ENCODE measurements around the gene TRAPPC14.

DNA sequence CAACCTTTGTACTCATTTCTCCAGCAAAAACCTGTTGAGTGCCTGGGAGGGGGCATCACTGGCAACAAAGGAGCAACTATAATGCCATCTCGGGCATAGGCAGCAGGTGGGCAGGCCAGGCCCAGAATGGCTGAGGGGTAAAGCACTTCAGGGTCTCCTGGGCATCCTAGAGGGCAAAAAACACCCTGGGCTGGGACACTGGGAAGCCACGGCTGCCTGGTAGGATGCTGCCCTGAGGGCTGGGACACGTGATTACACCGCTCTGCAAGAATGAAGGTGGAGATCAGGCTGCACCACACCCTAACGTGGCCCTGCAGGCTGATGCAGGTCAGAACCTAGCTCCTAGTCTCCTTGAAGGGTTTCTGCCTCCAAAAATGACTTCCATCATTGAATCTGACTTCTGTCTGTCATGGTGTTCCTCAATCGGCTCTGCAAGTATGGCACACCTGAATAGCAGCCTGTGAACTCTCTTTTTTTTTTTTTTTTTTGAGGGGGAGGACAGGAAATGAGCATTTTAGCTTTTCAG lies 4.5 kb upstream of the TRAPPC14 start:
- TF ChIP-seq EZH2 (IDR thresholded peaks at IDR 0.05; ENCODE audit: borderline replicate concordance, control insufficient read depth, low read depth, low read length) (no peak), RAD51 (IDR thresholded peaks at IDR 0.05) (no peak), NR2C2 (IDR thresholded peaks at IDR 0.05; ENCODE audit: borderline replicate concordance, control insufficient read depth, insufficient read length, low read depth) (no peak), CEBPB (IDR thresholded peaks at IDR 0.05; ENCODE audit: borderline replicate concordance in 1 of 2, low read depth in 2 of 2, low read length in 2 of 2) (no peak), DPF2 (IDR thresholded peaks at IDR 0.05) (no peak), POLR2AphosphoS5 (IDR thresholded peaks at IDR 0.05; ENCODE audit: low read length) (no peak), SUZ12 (IDR thresholded peaks at IDR 0.05; ENCODE audit: unreplicated experiment) (no peak), CREB1 (IDR thresholded peaks at IDR 0.05; ENCODE audit: low read depth) (no peak), SREBF2 (IDR thresholded peaks at IDR 0.05; ENCODE audit: low read length) (no peak), YY1 (IDR thresholded peaks at IDR 0.05; ENCODE audit: low read depth, low read length) (no peak), CHD4 (IDR thresholded peaks at IDR 0.05) (no peak)
- TF ChIP-seq, protein P1, sequence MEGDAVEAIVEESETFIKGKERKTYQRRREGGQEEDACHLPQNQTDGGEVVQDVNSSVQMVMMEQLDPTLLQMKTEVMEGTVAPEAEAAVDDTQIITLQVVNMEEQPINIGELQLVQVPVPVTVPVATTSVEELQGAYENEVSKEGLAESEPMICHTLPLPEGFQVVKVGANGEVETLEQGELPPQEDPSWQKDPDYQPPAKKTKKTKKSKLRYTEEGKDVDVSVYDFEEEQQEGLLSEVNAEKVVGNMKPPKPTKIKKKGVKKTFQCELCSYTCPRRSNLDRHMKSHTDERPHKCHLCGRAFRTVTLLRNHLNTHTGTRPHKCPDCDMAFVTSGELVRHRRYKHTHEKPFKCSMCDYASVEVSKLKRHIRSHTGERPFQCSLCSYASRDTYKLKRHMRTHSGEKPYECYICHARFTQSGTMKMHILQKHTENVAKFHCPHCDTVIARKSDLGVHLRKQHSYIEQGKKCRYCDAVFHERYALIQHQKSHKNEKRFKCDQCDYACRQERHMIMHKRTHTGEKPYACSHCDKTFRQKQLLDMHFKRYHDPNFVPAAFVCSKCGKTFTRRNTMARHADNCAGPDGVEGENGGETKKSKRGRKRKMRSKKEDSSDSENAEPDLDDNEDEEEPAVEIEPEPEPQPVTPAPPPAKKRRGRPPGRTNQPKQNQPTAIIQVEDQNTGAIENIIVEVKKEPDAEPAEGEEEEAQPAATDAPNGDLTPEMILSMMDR (IDR thresholded peaks at IDR 0.05 in 2 of 3, conservative IDR thresholded peaks at IDR 0.05 in 1 of 3; ENCODE audit: control insufficient read depth in 2 of 3, extremely low read depth in 1 of 3, insufficient read depth in 1 of 3, low read depth in 3 of 3, low read length in 3 of 3) = no peak

All from GM12878 (cell line).